ES-I3 (cell line): ENCODE results near the gene DLG4.
"Not testable (repeated sequence)": the region's sequence is repeated elsewhere in the genome, so short reads cannot be mapped to it uniquely, and the experiment has no call there.

Source experiments
- H3K36me3 ChIP-seq: 2 replicates; pipeline ENCODE4 v1.6.1; 2013; ENCODE audit warnings: mild to moderate bottlenecking, low read length, control low read depth, moderate library complexity; ENCODE audit not compliant: insufficient read depth
- H3K4me1 ChIP-seq: 2 replicates; pipeline ENCODE4 v1.6.1; 2013; ENCODE audit warnings: mild to moderate bottlenecking, control low read depth, low read length; ENCODE audit not compliant: insufficient read depth
- H3K9ac ChIP-seq: 2 replicates; pipeline ENCODE4 v1.6.1; 2013; ENCODE audit warnings: low read depth, mild to moderate bottlenecking, low read length, moderate library complexity
- H3K9me3 ChIP-seq: 2 replicates; pipeline ENCODE4 v1.6.1; 2013; ENCODE audit warnings: mild to moderate bottlenecking, low read length, moderate library complexity; ENCODE audit not compliant: control insufficient read depth, insufficient read depth

The DLG4 gene

GRCh38 chr17:7254511-7254910 lies 34.9 kb upstream of the DLG4 start:
- Histone ChIP-seq H3K9me3 (no peaks in the 10 kb centered on the region), H3K36me3 (peaks cover 23% of the 10 kb centered on the region), H3K9ac (no peak overlapping the region), H3K4me1 (no peaks in the 10 kb centered on the region)

DNA sequence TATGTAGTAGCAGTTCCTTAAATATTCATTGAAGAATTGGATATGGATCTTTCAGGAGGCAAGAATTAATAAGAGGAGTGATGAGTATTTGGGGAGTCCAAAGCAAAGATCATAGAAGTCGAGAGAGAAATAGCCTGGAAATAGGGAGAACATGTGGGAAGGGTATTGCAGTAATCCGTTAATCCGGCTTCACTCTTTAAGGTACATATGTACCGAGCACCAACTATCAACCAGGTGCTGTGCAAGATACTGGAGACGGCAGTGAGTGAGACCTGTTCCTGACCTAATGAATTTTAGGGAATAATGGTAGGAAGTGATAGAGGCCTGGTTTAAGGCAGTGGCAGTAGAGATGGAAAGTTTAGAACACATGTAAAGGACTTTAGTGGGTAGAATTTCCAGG lies 33.4 kb upstream of the DLG4 start:
- Histone ChIP-seq H3K9ac (peak overlapping the region; percentile 99), H3K9me3 (no peaks in the 10 kb centered on the region), H3K36me3 (peaks cover 16% of the 10 kb centered on the region), H3K4me1 (no peaks in the 10 kb centered on the region)

GRCh38 chr17:7252176-7253043 lies 32.8 kb upstream of the DLG4 start, which contains the start of gene ELP5:
Gene ELP5, plus strand, starts transcription at chr17:7252215. Its CDS starts 336 bp downstream, at chr17:7252551.
- Histone ChIP-seq H3K9ac (peak within 1 kb of the TSS; percentile 99), H3K4me1 (no peaks in the 10 kb centered on the region), H3K9me3 (no peaks in the 10 kb centered on the region), H3K36me3 (peaks cover 14% of the 10 kb centered on the region)

- no peaks in the 10 kb centered on the region for H3K9me3 ChIP-seq
- H3K9ac ChIP-seq: peak within 1 kb of the TSS; percentile 99
- no peaks in the 10 kb centered on the region for H3K4me1 ChIP-seq
- H3K36me3 ChIP-seq: peaks cover 10% of the 10 kb centered on the region
Measured at GRCh38 chr17:7251661-7252175, 32.1 kb upstream of the DLG4 start, which contains the start of gene CTDNEP1. Gene CTDNEP1, minus strand, starts transcription at chr17:7251734. Its CDS starts 438 bp downstream, at chr17:7251296.

GRCh38 chr17:7250695-7251627 lies 31.3 kb upstream of the DLG4 start:
- peaks cover 10% of the 10 kb centered on the region for H3K36me3 ChIP-seq
- H3K9me3 ChIP-seq: no peaks in the 10 kb centered on the region
- H3K4me1 ChIP-seq: no peaks in the 10 kb centered on the region
- H3K9ac ChIP-seq: peak overlapping the region; percentile 99

DNA sequence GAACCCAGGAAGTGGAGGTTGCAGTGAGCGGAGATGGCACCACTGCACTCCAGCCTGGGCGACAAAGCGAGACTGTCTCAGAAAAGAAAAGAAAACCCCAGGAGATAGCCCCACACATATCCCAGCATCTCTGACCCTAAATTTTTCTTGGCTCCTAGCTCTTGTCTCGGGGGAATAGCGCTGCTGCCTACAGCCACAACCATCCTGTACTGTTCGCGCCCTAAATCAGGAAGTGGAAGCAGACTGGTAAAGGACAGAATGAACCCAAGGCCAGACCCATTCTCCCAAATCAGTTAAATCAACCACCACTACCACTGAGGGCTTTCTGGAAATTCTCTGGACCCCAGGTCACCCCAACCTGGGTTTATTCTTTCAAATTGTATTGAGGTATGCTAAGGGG lies 30.2 kb upstream of the DLG4 start:
- H3K9ac ChIP-seq: peak overlapping the region; percentile 99; the same call in 1 of the 2 replicates
- H3K4me1 ChIP-seq: no peaks in the 10 kb centered on the region
- H3K9me3 ChIP-seq: no peaks in the 10 kb centered on the region
- H3K36me3 ChIP-seq: peaks cover 8% of the 10 kb centered on the region

DNA sequence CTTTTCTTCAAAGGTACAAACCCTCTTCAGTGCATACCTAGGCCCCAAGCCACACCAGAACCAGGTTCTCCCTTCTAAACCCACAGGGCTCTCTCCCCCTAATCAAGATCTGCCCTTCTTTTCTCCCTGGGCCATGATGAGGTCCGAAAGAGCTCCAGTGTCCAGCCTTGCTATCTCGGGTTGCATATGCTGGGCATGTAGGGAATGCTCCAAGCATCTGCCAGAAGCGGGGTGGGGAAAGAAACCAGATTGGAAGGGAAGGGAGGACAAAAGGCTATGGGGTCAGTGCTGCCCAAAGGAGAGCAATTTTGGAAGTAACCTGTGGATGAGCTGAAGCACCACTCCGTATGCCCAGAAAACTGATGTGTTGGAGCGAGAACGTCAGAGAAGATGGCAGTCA lies 29.6 kb upstream of the DLG4 start:
- Histone ChIP-seq H3K9me3 (no peaks in the 10 kb centered on the region), H3K9ac (no peak overlapping the region)

DNA sequence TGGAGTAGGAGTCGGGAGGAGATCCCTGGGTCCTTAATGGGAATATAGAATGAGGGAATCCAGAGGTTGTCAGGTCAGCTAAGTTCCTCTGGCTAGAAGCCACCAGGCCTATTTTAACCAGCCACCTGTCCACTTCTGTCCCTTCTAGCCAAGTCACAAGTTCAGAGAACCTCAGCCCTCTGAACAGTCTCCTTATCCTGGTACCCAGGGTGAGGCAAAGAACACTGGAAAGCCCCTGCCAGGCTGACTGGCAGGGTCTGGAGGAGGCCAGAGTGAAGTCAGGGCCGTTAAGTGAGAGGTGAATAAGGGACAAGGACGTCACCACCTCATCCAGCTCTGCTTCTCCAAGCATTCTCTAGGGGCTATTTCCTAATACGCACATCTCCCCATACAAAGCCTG lies 29.2 kb upstream of the DLG4 start:
- Histone ChIP-seq H3K4me1 (no peaks in the 10 kb centered on the region), H3K9me3 (no peaks in the 10 kb centered on the region), H3K9ac (no peak overlapping the region), H3K36me3 (no peaks in the 10 kb centered on the region)

More for the DNA sequence above, 29.6 kb upstream of the DLG4 start:
- H3K4me1 ChIP-seq: no peaks in the 10 kb centered on the region
- H3K36me3 ChIP-seq: peaks cover 3% of the 10 kb centered on the region; the same call in 1 of the 2 replicates

DNA sequence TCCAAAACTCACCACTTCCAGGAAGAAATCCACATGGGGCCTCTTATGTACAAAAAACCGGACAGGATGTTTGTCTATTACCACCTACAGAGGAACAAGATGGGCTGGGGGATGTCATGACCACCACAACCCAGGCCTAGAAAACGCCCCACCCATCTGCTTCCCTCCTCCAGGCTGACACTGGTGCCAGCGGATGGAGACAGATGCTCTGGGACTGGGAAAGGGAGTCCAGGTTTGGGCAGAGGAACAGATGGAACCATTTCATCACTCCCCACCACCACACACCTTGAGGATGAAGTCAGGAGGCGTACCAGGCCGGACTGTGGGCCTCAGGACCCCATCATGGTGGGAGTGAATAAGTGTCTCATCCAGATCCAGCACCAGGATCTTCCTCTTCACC lies 27.1 kb upstream of the DLG4 start:
- H3K4me1 ChIP-seq: no peaks in the 10 kb centered on the region
- H3K9me3 ChIP-seq: no peaks in the 10 kb centered on the region
- H3K9ac ChIP-seq: no peak overlapping the region
- H3K36me3 ChIP-seq: no peaks in the 10 kb centered on the region

- H3K9ac ChIP-seq, H3K9me3 ChIP-seq, H3K36me3 ChIP-seq: not testable (repeated sequence)
- peaks cover 13% of the 10 kb centered on the region for H3K4me1 ChIP-seq
Measured at GRCh38 chr17:7243838-7244237, 24.2 kb upstream of the DLG4 start.

- no peaks in the 10 kb centered on the region for H3K9me3 ChIP-seq
- H3K4me1 ChIP-seq: peaks cover 13% of the 10 kb centered on the region
- H3K9ac ChIP-seq: peak overlapping the region; percentile 92
- H3K36me3 ChIP-seq: no peaks in the 10 kb centered on the region
Measured at GRCh38 chr17:7243453-7243729, 23.8 kb upstream of the DLG4 start.

GRCh38 chr17:7242717-7243452 lies 23.2 kb upstream of the DLG4 start:
- Histone ChIP-seq H3K4me1 (peaks cover 13% of the 10 kb centered on the region), H3K9me3 (no peaks in the 10 kb centered on the region), H3K36me3 (no peaks in the 10 kb centered on the region), H3K9ac (peak overlapping the region; percentile 92)

DNA sequence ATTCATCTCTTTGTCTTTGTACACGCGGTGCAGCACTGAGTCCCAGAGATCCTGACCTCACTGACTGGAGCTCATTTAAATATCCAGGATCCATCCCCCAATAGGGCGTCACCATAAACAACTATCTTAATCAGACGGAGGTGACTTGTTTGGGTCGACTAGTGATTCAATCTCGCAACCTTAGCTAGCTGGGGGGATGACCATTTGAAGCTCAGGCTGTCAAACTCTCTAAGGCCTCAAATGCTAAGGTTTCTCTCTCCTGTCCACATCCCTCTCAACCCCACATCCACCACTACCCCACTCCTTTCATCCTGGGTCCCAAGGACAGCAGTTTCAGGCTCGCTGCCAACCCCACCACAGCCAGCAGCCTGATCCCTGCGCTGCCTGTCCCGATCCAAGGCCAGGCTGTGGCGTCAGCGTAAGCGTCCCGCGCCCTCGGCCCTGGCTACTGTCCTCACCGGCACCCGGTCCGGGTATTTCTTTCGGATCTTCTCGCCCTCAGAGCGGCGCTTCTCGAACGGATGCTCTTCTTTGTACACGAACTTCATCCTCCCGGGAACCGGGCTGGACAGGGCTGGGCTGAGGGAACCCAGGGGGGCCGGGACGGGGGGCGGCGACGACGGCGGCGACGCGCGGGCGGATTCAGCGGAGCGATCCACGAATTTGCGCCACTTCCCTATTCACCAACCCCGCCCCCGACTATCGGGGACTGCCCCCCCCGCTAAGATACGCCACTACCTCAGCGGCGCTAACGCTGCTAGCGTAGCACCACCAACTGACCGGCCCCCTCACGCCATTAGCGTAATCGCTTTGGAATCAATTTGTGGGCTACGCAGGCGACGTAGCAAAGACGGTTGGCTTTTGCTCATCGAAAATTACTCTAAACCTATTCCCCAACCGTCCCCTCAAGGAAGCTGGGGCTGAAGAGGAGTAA lies 22.4 kb upstream of the DLG4 start, which contains the start of gene GABARAP:
TSS of gene GABARAP (minus strand) at position 667 of the 934 bp plus-strand sequence. CDS start at position 548, 119 bp downstream.
- H3K9ac ChIP-seq: peak within 1 kb of the TSS; percentile 92
- H3K4me1 ChIP-seq: peaks cover 17% of the 10 kb centered on the region
- H3K9me3 ChIP-seq: no peaks in the 10 kb centered on the region
- H3K36me3 ChIP-seq: no peaks in the 10 kb centered on the region; the same call in 1 of the 2 replicates
